Lower lobe of right lung (tissue), 2 donors: Measurements from ENCODE around the gene MYEOV. TPM values are rescaled to one million over a fixed set of nuclear protein-coding genes. Genes with fewer than 3 reads are reported as not detected.

Experiments
- ATAC-seq, 2 donors: fragments of 200-7000 bp; cut with Tn5 transposase; one replicate each; pipeline ENCODE4 v1.9.1; 2020 to 2022; ENCODE audit warnings: mild to moderate bottlenecking in 2 of 2, moderate library complexity in 2 of 2
- DNase-seq: peaks from one replicate; pipeline ENCODE4 v3.0.0-alpha.2; 2020
- H3K27ac ChIP-seq: fragments of 200-600 bp; one replicate; pipeline ENCODE4 v1.8.0; 2022
- H3K27me3 ChIP-seq: fragments of 200-600 bp; one replicate; pipeline ENCODE4 v1.8.0; 2022; ENCODE audit warnings: low read depth
- H3K36me3 ChIP-seq: fragments of 200-600 bp; one replicate; pipeline ENCODE4 v1.8.0; 2022; ENCODE audit warnings: mild to moderate bottlenecking
- H3K4me1 ChIP-seq: fragments of 200-600 bp; one replicate; pipeline ENCODE4 v1.8.0; 2022
- H3K4me3 ChIP-seq: fragments of 200-600 bp; one replicate; pipeline ENCODE4 v1.8.0; 2022; ENCODE audit warnings: mild to moderate bottlenecking
- H3K9me3 ChIP-seq: fragments of 200-600 bp; one replicate; pipeline ENCODE4 v1.8.0; 2022
- CTCF ChIP-seq: fragments of 200-600 bp; IDR thresholded peaks from one replicate; pipeline ENCODE4 v1.8.0; 2022; ENCODE audit warnings: antibody characterized with exemption, mild to moderate bottlenecking
- intact Hi-C: fragments of 100-400 bp; cut with DNase I; formaldehyde crosslinking; loops from one replicate; pipeline ENCODE4 v1.11.0; 2022
- total RNA-seq: library from RNA; stranded (reverse); fragmentation: NEBNext Ultra II Directional; extraction: Animal tissue kit (Norgen Biotek cat#: 25700); gene quantifications from one replicate; pipeline ENCODE4 v1.2.1, GENCODE V29; 2021
- donor health status: DM: no; HTN: yes; CAD: no; lungs with severe emphysema.

The MYEOV gene
- total RNA-seq, 1 donor from 2014 or later = 1.2 TPM

GRCh38 chr11:69276165-69276564 lies 17.8 kb upstream of the MYEOV start:
- intact Hi-C loops = no loop called here
- Histone ChIP-seq H3K4me1 (peaks cover 33% of the 10 kb centered on the region), H3K27me3 (no peaks in the 10 kb centered on the region), H3K9me3 (no peaks in the 10 kb centered on the region), H3K4me3 (no peak overlapping the region), H3K36me3 (no peaks in the 10 kb centered on the region), H3K27ac (no peak overlapping the region)
- ATAC-seq (no peak), DNase-seq (no peak)
- no peak for TF ChIP-seq CTCF

GRCh38 chr11:69277074-69277809 lies 16.7 kb upstream of the MYEOV start:
- Histone ChIP-seq H3K9me3 (no peaks in the 10 kb centered on the region), H3K27ac (no peak overlapping the region), H3K4me3 (no peak overlapping the region), H3K4me1 (peaks cover 35% of the 10 kb centered on the region), H3K27me3 (no peaks in the 10 kb centered on the region), H3K36me3 (no peaks in the 10 kb centered on the region)
- intact Hi-C loops = no loop called here
- no peak for TF ChIP-seq CTCF
- ATAC-seq = no peak
- no peak for DNase-seq

- Histone ChIP-seq H3K4me1 (peaks cover 31% of the 10 kb centered on the region), H3K27me3 (no peaks in the 10 kb centered on the region), H3K27ac (no peak overlapping the region), H3K4me3 (no peak overlapping the region), H3K9me3 (no peaks in the 10 kb centered on the region), H3K36me3 (no peaks in the 10 kb centered on the region)
- intact Hi-C loops = no loop called here
- no peak for TF ChIP-seq CTCF
- DNase-seq (peak; percentile 85), ATAC-seq (peak; percentile 61 to 71)
These were observed 15.7 kb upstream of the MYEOV start for GRCh38 chr11:69278091-69278867.

GRCh38 chr11:69280451-69280850 lies 13.5 kb upstream of the MYEOV start:
- intact Hi-C loops = no loop called here
- H3K4me3 ChIP-seq = no peak overlapping the region
- ATAC-seq = no peak
- no peaks in the 10 kb centered on the region for H3K36me3 ChIP-seq
- no peak for DNase-seq
- H3K4me1 ChIP-seq = peaks cover 24% of the 10 kb centered on the region
- H3K27ac ChIP-seq = no peak overlapping the region
- no peaks in the 10 kb centered on the region for H3K27me3 ChIP-seq
- no peak for TF ChIP-seq CTCF
- H3K9me3 ChIP-seq = no peaks in the 10 kb centered on the region

GRCh38 chr11:69280994-69281393 lies 13.0 kb upstream of the MYEOV start:
- Histone ChIP-seq H3K4me1 (peaks cover 24% of the 10 kb centered on the region), H3K4me3 (no peak overlapping the region), H3K27me3 (no peaks in the 10 kb centered on the region), H3K9me3 (no peaks in the 10 kb centered on the region), H3K27ac (no peak overlapping the region), H3K36me3 (no peaks in the 10 kb centered on the region)
- ATAC-seq (peak; percentile 66 to 73), DNase-seq (no peak)
- no peak for TF ChIP-seq CTCF
- intact Hi-C loops = no loop called here
